GM12891 (cell line): ENCODE measurements around the gene AHSG.

Experiments used
- PAX5 ChIP-seq: IDR thresholded peaks from 2 replicates; pipeline ENCODE4 v1.6.1; 2011; ENCODE audit warnings: low read length, moderate library complexity, mild to moderate bottlenecking; ENCODE audit not compliant: insufficient read depth, severe bottlenecking
- POLR2A ChIP-seq: IDR thresholded peaks from 2 replicates; pipeline ENCODE4 v1.6.1; 2011; ENCODE audit warnings: low read depth, low read length, control low read depth
- POLR2AphosphoS5 ChIP-seq: IDR thresholded peaks from 2 replicates; pipeline ENCODE4 v1.6.1; 2011; ENCODE audit warnings: low read depth, low read length, control low read depth
- POU2F2 ChIP-seq: IDR thresholded peaks from 2 replicates; pipeline ENCODE4 v1.6.1; 2011; ENCODE audit warnings: low read depth, mild to moderate bottlenecking, control low read depth, low read length, moderate library complexity
- SPI1 ChIP-seq: IDR thresholded peaks from 2 replicates; pipeline ENCODE4 v1.6.1; 2011; ENCODE audit warnings: low read depth, low read length, control low read depth
- TAF1 ChIP-seq: IDR thresholded peaks from 2 replicates; pipeline ENCODE4 v1.6.1; 2011; ENCODE audit warnings: low read depth, low read length, control low read depth

GRCh38 chr3:186598794-186599141 lies 14.1 kb upstream of the AHSG start:
- no peak for TF ChIP-seq TAF1
- no peak for TF ChIP-seq PAX5
- no peak for TF ChIP-seq POLR2AphosphoS5
- TF ChIP-seq POLR2A, result no peak
- TF ChIP-seq SPI1, result no peak
- no peak for TF ChIP-seq POU2F2
